AG09309 (cell line): ENCODE measurements around the gene PHF8.
A peak's percentile ranks its signal among the peaks of the same experiment; 100 is the strongest.

Source experiments
- DNase-seq: peaks from one replicate; pipeline ENCODE4 v3.0.0-alpha.2; 2010; ENCODE audit warnings: low read depth
- H3K4me3 ChIP-seq: 2 replicates; pipeline ENCODE4 v1.5.1; 2011; ENCODE audit warnings: mild to moderate bottlenecking, low read depth, low read length, moderate library complexity; ENCODE audit not compliant: control insufficient read depth
- TF ChIP-seq, protein P1 (sequence below): IDR thresholded peaks from 2 replicates; pipeline ENCODE4 v1.5.1; 2011; ENCODE audit warnings: mild to moderate bottlenecking, low read depth, low read length, inconsistent platforms; ENCODE audit not compliant: insufficient read depth, control insufficient read depth; ENCODE audit errors: missing control alignments

The PHF8 gene

GRCh38 chrX:54042609-54043021, 1.7 kb downstream of the PHF8 start:
- H3K4me3 ChIP-seq = peak overlapping the region; percentile 60
- peak; percentile 14 for DNase-seq
- TF ChIP-seq, protein P1, sequence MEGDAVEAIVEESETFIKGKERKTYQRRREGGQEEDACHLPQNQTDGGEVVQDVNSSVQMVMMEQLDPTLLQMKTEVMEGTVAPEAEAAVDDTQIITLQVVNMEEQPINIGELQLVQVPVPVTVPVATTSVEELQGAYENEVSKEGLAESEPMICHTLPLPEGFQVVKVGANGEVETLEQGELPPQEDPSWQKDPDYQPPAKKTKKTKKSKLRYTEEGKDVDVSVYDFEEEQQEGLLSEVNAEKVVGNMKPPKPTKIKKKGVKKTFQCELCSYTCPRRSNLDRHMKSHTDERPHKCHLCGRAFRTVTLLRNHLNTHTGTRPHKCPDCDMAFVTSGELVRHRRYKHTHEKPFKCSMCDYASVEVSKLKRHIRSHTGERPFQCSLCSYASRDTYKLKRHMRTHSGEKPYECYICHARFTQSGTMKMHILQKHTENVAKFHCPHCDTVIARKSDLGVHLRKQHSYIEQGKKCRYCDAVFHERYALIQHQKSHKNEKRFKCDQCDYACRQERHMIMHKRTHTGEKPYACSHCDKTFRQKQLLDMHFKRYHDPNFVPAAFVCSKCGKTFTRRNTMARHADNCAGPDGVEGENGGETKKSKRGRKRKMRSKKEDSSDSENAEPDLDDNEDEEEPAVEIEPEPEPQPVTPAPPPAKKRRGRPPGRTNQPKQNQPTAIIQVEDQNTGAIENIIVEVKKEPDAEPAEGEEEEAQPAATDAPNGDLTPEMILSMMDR = peak; percentile 38

DNA sequence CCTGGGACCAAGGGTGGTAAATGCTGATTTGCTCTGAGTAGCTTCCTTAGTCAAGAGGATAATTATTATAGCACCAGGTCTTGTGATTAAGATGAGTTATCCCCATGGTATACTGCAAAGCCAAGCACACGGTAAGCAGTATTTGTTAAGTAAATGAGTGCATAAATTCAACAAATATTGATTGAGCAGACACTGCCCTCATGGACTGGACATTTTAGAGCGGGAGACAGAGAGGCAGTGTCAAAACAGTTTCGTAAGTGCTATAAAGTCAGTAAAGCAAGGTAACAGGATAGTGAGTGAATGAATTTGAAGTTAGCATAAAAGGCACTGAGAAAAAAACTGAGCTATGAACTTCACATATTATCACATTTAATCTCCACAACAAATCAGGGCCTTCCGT, 13.9 kb downstream of the PHF8 start:
- H3K4me3 ChIP-seq = no peak overlapping the region
- TF ChIP-seq, protein P1 = no peak
- no peak for DNase-seq

DNA sequence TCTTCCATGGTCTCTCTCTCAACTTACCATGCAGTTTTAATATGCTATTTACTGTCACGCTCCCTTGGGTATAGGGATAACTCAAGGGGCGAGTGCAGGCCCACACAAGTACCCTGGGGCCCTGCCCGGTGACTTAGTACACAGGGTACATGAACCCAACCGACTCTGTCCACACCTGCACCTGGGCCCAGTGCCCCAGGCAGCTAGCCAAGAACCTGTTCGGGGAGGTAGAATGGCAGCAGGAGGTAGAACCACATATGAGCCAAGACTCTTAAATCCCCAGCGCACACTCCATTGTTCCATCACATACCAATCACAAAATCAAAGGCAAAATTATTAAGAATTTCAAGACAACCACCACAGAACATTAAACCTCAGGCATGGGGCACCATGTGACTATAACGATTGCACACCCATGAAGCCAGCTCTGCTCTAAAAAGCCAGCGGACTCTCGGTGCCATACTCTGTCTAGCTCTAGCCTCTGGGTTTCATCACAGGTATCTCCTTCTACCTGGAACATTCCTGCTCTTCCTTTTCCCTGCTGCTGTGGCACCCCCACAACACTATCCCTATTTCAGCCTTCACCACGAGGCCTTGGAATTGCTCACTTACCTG, 14.6 kb downstream of the PHF8 start:
- no peak for DNase-seq
- TF ChIP-seq, protein P1 = no peak
- no peak overlapping the region for H3K4me3 ChIP-seq

GRCh38 chrX:54024350-54024749, 19.9 kb downstream of the PHF8 start:
- TF ChIP-seq, protein P1 = no peak
- H3K4me3 ChIP-seq = no peak overlapping the region
- DNase-seq = no peak

- H3K4me3 ChIP-seq = no peak overlapping the region
- TF ChIP-seq, protein P1 = no peak
- no peak for DNase-seq
These were observed 31.3 kb downstream of the PHF8 start for GRCh38 chrX:54012830-54013500.

DNA sequence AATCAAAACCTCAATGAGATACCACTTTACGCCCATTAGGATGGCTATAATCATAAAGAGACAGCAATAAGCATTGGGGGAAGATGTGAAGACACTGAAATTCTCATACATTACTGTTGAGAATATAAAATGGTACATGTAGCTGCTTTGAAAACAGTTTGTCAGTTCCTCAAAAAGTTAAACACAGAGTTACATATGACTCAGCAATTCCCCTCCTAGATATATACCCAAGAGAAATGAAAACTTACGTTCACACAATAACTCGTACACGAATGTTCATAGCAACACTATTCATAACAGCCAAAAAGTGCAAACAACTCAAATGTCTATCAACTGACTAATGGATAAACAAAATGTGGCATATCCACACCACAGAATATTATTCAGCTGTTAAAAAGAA, 36.6 kb downstream of the PHF8 start:
- TF ChIP-seq, protein P1 = no peak
- H3K4me3 ChIP-seq = no peak overlapping the region
- no peak for DNase-seq
